Loucy (cell line): ENCODE results near the gene LTA.
A peak's percentile ranks its signal among the peaks of the same experiment; 100 is the strongest.

Source experiments
- H2AFZ ChIP-seq: fragments of 200-600 bp; sonication (generic); 2 replicates; pipeline ENCODE4 v1.6.0; 2016; ENCODE audit warnings: antibody characterized with exemption, mild to moderate bottlenecking, low read length, moderate library complexity
- H3F3A ChIP-seq: fragments of 200-600 bp; 2 replicates; pipeline ENCODE4 v1.6.0; 2016; ENCODE audit warnings: antibody characterized with exemption, low read depth, mild to moderate bottlenecking
- H3K27me3 ChIP-seq: fragments of 200-600 bp; sonication (generic); 2 replicates; pipeline ENCODE4 v1.6.1; 2014; ENCODE audit warnings: low read length, mild to moderate bottlenecking; ENCODE audit not compliant: insufficient read depth, poor library complexity, severe bottlenecking
- H3K36me3 ChIP-seq: fragments of 200-600 bp; sonication (generic); 2 replicates; pipeline ENCODE4 v1.6.1; 2016; ENCODE audit warnings: low read length; ENCODE audit not compliant: insufficient read depth
- H3K4me1 ChIP-seq: fragments of 200-600 bp; sonication (generic); 2 replicates; pipeline ENCODE4 v1.5.1; 2014; ENCODE audit warnings: low read length, mild to moderate bottlenecking; ENCODE audit not compliant: insufficient read depth, poor library complexity, severe bottlenecking
- H3K4me2 ChIP-seq: fragments of 200-600 bp; sonication (generic); 2 replicates; pipeline ENCODE4 v1.6.0; 2014; ENCODE audit warnings: antibody characterized with exemption, low read length, low read depth, mild to moderate bottlenecking; ENCODE audit not compliant: poor library complexity, severe bottlenecking
- H3K4me3 ChIP-seq: fragments of 200-600 bp; sonication (generic); 2 replicates; pipeline ENCODE4 v1.5.1; 2014; ENCODE audit warnings: low read length, mild to moderate bottlenecking, mixed read lengths; ENCODE audit not compliant: poor library complexity, severe bottlenecking
- H3K79me2 ChIP-seq: fragments of 200-600 bp; sonication (generic); 2 replicates; pipeline ENCODE4 v1.6.1; 2014; ENCODE audit warnings: low read length; ENCODE audit not compliant: insufficient read depth
- H3K9ac ChIP-seq: fragments of 200-600 bp; sonication (generic); 2 replicates; pipeline ENCODE4 v1.6.0; 2014; ENCODE audit warnings: mild to moderate bottlenecking, low read depth, low read length, moderate library complexity; ENCODE audit not compliant: poor library complexity, severe bottlenecking
- H3K9me2 ChIP-seq: fragments of 200-600 bp; sonication (generic); replicated peaks from 2 replicates; pipeline ENCODE4 v1.6.1; 2016; ENCODE audit warnings: low read depth, low read length, mixed read lengths
- H3K9me3 ChIP-seq: fragments of 200-600 bp; sonication (generic); 2 replicates; pipeline ENCODE4 v1.6.1; 2014; ENCODE audit warnings: mild to moderate bottlenecking, antibody characterized with exemption, low read length, low read depth; ENCODE audit not compliant: insufficient read depth
- H4K20me1 ChIP-seq: fragments of 200-600 bp; sonication (generic); 2 replicates; pipeline ENCODE4 v1.6.0; 2014; ENCODE audit warnings: antibody characterized with exemption, low read length, mild to moderate bottlenecking; ENCODE audit not compliant: insufficient read depth, poor library complexity, severe bottlenecking
- EZH2phosphoT487 ChIP-seq: fragments of 200-600 bp; IDR thresholded peaks from 2 replicates; pipeline ENCODE4 v1.6.1; 2018; ENCODE audit warnings: antibody characterized with exemption, mild to moderate bottlenecking, moderate library complexity, borderline replicate concordance
- TF ChIP-seq, protein P1 (sequence below): fragments of 200-600 bp; sonication (generic); conservative IDR thresholded peaks from 2 replicates; pipeline ENCODE4 v1.5.1; 2014; ENCODE audit warnings: mild to moderate bottlenecking, antibody characterized with exemption, low read length

Gene LTA

GRCh38 chr6:31541059-31541657 is 30.9 kb upstream of the LTA start:
- no peaks in the 10 kb centered on the region for H3K9me2 ChIP-seq
- peaks cover 42% of the 10 kb centered on the region for H3K36me3 ChIP-seq
- H3K4me2 ChIP-seq: peak overlapping the region; percentile 98
- peaks cover 87% of the 10 kb centered on the region for H3K79me2 ChIP-seq
- H3K27me3 ChIP-seq: peaks cover 13% of the 10 kb centered on the region
- H2AFZ ChIP-seq: no peak overlapping the region
- no peak for TF ChIP-seq EZH2phosphoT487
- TF ChIP-seq, protein P1, sequence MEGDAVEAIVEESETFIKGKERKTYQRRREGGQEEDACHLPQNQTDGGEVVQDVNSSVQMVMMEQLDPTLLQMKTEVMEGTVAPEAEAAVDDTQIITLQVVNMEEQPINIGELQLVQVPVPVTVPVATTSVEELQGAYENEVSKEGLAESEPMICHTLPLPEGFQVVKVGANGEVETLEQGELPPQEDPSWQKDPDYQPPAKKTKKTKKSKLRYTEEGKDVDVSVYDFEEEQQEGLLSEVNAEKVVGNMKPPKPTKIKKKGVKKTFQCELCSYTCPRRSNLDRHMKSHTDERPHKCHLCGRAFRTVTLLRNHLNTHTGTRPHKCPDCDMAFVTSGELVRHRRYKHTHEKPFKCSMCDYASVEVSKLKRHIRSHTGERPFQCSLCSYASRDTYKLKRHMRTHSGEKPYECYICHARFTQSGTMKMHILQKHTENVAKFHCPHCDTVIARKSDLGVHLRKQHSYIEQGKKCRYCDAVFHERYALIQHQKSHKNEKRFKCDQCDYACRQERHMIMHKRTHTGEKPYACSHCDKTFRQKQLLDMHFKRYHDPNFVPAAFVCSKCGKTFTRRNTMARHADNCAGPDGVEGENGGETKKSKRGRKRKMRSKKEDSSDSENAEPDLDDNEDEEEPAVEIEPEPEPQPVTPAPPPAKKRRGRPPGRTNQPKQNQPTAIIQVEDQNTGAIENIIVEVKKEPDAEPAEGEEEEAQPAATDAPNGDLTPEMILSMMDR: no peak
- H3K4me1 ChIP-seq: peaks cover 38% of the 10 kb centered on the region
- H3F3A ChIP-seq: no peaks in the 10 kb centered on the region; the same call in 1 of the 2 replicates
- H3K9me3 ChIP-seq: no peaks in the 10 kb centered on the region
- peaks cover 59% of the 10 kb centered on the region for H4K20me1 ChIP-seq
- peak overlapping the region; percentile 99 for H3K9ac ChIP-seq
- H3K4me3 ChIP-seq: peak overlapping the region; percentile 94

DNA sequence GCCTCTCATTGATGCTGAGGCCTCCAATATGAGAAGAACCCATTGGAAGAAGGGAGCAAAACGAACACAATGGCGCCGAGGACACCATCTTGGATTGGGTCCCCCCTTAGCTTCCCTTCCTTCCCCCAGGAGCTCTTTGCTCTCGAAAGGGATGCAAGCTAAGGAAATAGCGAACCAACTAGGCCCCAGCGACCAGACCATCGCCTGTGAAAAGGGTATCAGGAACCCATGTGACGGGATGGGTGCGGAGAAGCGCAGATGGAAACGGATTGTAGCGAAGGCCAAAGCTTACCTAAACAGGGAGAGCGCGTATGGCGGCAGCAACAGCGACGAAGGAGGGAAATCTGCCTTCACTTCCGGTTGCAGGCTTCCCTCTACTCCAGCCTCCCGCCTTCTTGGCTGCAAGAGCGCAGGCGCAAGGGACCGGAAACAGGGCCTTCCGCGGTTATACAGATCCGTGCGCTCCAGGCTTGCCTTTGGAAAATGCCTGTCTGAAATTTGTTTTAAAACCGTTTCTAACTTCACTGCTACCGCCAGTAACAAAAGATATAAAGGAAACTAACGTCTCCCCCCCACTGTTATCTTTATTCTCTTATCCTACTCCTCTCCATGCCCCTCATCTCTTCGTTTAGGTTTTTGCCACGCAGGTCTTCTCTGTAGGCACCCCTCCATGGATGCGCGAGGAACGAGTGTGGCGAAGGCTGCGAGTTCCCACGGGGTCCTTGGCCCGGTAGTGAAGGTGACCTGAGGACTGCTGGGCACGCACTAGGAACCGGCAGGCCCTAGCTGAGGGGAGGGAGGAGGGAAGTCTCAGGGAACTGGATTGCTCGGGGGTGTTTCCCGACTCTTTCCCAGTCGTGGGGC is 30.2 kb upstream of the LTA start, which contains the start of gene DDX39B:
Gene DDX39B (minus strand): TSS at position 346 of the 864 bp plus-strand sequence. CDS start 1,471 bp downstream, outside the sequence.
- H3F3A ChIP-seq: no peaks in the 10 kb centered on the region; the same call in 1 of the 2 replicates
- no peaks in the 10 kb centered on the region for H3K9me3 ChIP-seq
- peaks cover 36% of the 10 kb centered on the region for H3K4me1 ChIP-seq
- H2AFZ ChIP-seq: peak within 1 kb of the TSS; percentile 53
- H3K27me3 ChIP-seq: peaks cover 13% of the 10 kb centered on the region
- peaks cover 81% of the 10 kb centered on the region for H3K79me2 ChIP-seq
- TF ChIP-seq, protein P1: no peak
- peak within 1 kb of the TSS; percentile 94 for H3K4me3 ChIP-seq
- peaks cover 35% of the 10 kb centered on the region for H3K36me3 ChIP-seq
- peak within 1 kb of the TSS; percentile 98 for H3K4me2 ChIP-seq
- peak within 1 kb of the TSS; percentile 99 for H3K9ac ChIP-seq
- H3K9me2 ChIP-seq: no peaks in the 10 kb centered on the region
- H4K20me1 ChIP-seq: peaks cover 52% of the 10 kb centered on the region

GRCh38 chr6:31543639-31544038 is 28.4 kb upstream of the LTA start:
- Histone ChIP-seq H3K4me1 (peaks cover 38% of the 10 kb centered on the region), H3K4me2 (peak overlapping the region; percentile 98)

More at GRCh38 chr6:31543639-31544038, 28.4 kb upstream of the LTA start:
- Histone ChIP-seq H3K4me3 (no peak overlapping the region), H3K36me3 (peaks cover 22% of the 10 kb centered on the region), H3F3A (no peaks in the 10 kb centered on the region; the same call in 1 of the 2 replicates), H4K20me1 (peaks cover 35% of the 10 kb centered on the region), H3K27me3 (peaks cover 13% of the 10 kb centered on the region), H2AFZ (no peak overlapping the region), H3K9me3 (no peaks in the 10 kb centered on the region), H3K9ac (peak overlapping the region; percentile 99), H3K9me2 (no peaks in the 10 kb centered on the region), H3K79me2 (peaks cover 76% of the 10 kb centered on the region)
- TF ChIP-seq EZH2phosphoT487: no peak
- TF ChIP-seq, protein P1: no peak
